ENCODE measurements around the gene MOB3B.
A peak's percentile ranks its signal among the peaks of the same experiment; 100 is the strongest.

Gene MOB3B

GRCh38 chr9:27361492-27361891 is 168.1 kb downstream of the MOB3B start:
- DNase-seq (ENCODE audit: low read depth): peak; percentile 35

GRCh38 chr9:27359763-27360162 is 169.9 kb downstream of the MOB3B start:
- no peak for DNase-seq (ENCODE audit: low read depth)

DNA sequence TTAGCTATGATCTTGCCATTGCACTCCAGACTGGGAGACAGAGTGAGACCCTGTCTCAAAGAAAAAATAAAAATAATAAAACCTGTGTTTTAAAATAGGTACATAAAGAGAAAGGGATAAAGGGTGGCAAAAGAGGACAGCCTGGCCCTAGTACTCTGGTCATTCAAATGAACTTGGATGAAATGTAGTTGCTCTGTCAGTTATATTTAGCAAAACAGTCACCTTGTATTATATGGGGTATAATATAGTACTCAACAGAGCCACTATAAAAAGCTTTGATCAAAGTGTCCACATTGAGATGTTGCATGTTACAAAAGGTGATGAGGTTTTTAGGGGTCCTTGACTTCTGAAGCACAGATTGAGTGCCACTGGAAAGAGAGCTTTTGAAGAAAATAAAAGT is 171.6 kb downstream of the MOB3B start:
- no peak for DNase-seq (ENCODE audit: low read depth)

GRCh38 chr9:27356446-27356845 is 173.2 kb downstream of the MOB3B start:
- no peak for DNase-seq (ENCODE audit: low read depth)

DNA sequence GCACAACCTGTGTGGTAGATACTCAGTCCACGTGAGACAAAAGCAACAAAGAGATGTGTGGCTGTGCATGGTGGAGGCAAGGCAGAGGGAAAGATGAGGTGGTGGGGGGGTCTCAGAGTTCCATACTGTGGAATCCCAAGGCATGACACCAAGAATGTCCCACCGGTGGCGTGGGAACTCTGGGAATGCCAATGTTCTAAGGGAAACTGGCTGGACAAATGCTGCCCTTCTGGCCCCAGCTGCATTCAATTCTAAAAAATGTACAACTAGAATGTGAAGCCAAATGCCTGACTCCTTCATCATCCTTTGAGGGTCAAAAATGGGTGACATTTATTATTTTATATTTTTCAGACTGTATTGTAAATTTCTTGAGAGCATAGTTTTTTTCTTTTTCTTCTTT is 174.4 kb downstream of the MOB3B start:
- DNase-seq (ENCODE audit: low read depth): peak; percentile 40

DNA sequence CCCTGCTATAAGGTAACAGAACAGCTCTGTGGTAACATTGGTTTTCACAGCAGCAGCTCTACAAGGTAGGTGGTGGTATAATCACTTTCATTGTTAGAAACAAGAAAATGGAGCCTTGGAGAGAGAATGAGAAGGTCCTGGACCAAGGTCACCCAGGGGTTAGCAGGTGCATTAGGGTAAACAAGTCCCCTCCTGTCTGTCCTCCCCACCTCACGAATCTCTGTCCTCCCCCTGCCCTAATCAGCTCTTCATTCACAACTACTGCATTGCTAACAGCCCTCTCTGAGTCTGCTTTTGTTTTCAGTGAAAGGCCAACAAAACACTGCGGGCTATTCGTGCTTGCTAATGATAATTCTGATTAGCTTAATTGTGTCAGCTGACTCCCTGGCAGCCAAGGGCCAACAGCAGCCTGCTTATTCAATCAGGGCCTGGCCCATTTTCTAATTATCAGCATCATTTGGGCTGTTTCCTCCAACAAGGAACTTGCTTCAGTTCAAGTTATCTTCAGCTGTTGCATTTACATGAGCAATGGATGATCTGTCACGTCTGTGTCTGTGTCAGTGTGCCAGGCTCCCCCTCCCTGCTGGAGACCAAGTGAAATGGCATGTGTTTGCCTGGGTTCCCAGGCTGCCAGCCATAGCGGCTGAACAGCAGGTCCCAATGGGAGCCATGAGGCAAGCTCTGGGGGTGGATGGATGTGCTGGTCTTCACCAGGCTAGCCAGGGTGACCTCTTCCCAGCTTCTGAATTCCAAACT is 176.0 kb downstream of the MOB3B start:
- no peak for DNase-seq (ENCODE audit: low read depth)

GRCh38 chr9:27353166-27353473 is 176.5 kb downstream of the MOB3B start:
- DNase-seq (ENCODE audit: low read depth): no peak

- DNase-seq (ENCODE audit: low read depth): no peak
Measured at GRCh38 chr9:27352457-27353165, 177.0 kb downstream of the MOB3B start.

- no peak for DNase-seq (ENCODE audit: low read depth)
Measured at GRCh38 chr9:27351438-27351837, 178.2 kb downstream of the MOB3B start.

- no peak for DNase-seq (ENCODE audit: low read depth)
Measured at GRCh38 chr9:27350382-27350976, 179.1 kb downstream of the MOB3B start.

GRCh38 chr9:27349698-27350080 is 179.9 kb downstream of the MOB3B start:
- no peak for DNase-seq (ENCODE audit: low read depth)

DNA sequence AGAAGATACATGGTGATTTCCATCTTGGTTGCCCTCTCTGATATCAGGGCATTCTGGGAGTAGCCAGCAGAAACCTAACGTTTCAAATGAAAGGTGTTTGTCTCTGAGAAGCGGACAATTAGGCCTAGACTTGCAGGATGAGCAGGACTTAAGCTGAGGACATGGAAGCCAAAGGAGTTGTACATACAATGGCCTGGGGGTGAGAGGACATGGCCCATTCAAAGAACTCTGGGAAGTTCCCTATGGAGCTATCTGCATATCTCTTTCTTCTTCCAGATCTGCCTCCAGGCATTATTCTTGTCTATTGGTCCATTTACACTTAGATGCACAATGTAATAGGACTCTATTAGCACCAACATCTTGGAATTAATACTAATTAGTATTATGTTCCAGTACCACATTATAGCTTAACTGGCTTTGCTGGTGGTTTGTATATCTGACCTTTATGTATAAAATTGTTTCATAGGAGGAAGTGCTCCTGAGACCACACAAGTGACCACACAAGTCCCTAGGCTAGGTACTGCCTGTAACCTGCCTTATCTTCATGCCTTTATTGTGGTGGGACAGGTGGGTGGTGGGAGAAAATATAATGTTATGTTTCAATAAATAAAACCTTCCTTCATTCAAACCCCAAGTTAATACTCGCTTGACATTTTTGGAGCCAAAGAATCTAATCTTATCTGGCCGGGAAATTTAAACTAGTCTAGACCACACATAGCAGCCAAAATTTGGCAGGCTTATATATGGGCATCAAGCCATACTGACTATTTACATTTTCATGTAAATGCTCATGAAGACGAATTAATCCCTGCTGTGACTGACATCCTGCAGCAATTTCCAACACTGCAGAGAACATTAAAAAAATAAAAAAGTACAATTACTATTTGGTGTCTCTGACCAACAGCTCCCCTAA is 180.6 kb downstream of the MOB3B start:
- DNase-seq (ENCODE audit: low read depth): peak; percentile 17

DNA sequence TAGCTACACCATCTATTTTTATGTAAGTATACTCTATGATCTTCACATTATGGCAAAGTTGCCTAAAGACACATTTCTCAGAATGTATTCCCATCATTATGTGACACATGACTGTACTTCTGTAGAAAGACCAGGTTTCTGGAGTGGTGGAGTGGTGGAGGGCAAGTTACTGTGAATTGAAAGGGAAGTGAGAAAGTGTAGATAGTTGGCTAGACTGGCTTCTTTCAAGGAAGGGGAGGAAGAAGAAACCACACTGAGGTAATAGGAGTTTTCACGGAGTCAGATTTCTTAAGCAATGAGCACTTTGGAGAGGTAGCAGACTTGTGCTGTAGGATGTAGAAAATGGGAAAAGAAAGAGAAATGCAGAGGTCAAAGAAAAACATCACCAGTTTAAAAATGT is 181.7 kb downstream of the MOB3B start:
- no peak for DNase-seq (ENCODE audit: low read depth)

- DNase-seq (ENCODE audit: low read depth): no peak
Measured at GRCh38 chr9:27344776-27345175, 184.8 kb downstream of the MOB3B start.

DNA sequence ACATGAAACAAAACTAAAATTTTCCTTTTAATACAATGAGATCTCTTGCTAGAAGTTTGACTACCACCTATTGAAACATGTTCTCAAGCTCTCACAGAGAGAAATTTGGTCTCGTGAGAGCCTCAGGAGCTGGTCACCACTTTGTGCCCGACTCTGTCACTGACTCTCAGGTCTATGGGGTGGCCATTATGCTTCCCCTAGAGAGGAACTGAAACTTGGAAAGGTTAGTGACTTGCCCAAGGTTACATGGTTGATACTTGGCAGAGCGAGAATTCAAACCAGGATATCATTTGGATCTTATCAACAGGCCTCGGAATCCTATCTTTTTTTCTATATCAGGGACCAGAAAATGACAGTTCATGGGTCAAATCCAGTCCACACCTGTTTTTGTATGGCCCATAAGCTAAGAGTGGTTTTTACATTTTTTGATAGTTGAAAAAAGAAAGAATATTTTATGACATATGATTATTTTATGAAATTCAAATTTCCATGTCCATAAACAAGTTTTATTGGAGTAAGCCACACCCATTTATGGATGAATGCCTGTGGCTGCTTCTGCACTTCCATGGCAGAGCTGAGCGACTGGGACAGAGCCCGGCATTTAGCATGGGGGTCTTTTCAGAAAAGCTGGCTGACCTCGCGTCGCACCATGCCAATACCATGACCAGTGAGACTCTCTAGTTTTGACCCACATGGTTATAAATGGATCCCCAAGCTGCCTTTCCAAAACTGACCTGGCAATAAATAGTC is 187.9 kb downstream of the MOB3B start:
- DNase-seq (ENCODE audit: low read depth): no peak

DNA sequence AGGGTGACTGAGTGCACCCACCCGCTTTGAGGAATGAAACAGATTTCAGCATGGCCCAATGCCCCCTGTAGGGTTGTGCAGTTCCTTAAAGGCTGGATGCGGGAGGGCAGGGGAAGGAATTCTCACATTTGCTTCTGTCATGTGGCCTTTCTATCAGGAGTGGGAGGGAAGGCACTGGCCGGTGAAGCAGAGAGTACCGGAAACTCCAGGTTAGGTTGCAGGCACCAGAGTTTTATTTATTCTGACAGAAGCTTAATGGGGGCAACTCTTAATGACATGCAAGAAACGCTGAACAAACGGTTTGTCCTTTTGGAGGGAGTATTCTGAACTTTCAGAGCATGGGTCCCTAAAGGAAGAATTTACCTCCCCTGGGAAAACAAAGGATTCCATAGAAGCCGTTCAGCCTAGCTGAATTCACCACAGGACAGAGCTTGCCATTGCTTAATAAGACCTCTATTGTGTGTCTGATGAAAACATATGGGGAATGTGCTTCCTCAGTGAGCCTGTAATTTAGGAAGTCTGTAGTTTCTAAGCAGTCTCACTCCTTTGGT is 188.6 kb downstream of the MOB3B start:
- no peak for DNase-seq (ENCODE audit: low read depth)

- DNase-seq (ENCODE audit: low read depth): no peak
Measured at GRCh38 chr9:27340285-27340674, 189.3 kb downstream of the MOB3B start.

GRCh38 chr9:27339661-27340284 is 189.8 kb downstream of the MOB3B start:
- no peak for DNase-seq (ENCODE audit: low read depth)

GRCh38 chr9:27338527-27338903 is 191.1 kb downstream of the MOB3B start:
- DNase-seq (ENCODE audit: low read depth): no peak

DNA sequence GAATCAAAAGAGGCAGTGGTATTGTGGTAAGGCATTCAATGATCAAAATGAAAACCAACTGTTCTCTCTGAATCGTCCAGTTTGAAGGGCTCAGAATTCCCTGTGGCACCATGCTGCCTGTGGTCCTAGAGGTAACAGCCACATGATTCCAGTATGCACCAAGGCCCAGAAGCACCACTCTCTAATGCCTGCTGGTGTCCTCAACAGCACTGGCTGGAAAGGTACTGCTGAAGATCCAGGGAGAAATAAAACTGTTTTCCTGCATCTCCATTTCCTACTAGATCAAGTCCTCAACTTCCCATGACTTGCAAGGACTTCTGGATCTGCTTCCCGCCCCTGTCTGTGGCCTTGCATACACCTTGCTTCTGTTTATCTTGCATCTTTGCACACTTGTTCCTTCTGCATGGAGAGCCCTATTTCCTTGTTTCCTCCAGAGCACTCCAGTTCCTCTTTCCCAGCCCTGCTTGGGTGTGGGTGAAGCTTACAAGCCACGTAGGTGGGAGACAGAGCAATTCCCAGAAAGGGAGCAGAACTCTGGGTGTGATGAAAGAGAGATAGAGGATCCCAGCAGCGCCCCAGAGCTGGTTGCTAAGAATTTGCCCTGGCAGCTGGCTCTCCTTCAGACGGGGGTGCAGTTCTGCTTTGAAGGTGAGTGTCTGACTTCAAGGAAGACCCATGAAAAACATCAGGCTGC is 191.6 kb downstream of the MOB3B start:
- no peak for DNase-seq (ENCODE audit: low read depth)

Measured in iris pigment epithelial cell (primary cell).